Measurements from ENCODE around the gene B4GALNT4.

B4GALNT4 gene

GRCh38 chr11:396948-397548, 27.7 kb downstream of the B4GALNT4 start:
- no peak for TF ChIP-seq CTCF (IDR thresholded peaks at IDR 0.05)

GRCh38 chr11:398826-399225, 29.5 kb downstream of the B4GALNT4 start:
- no peak for TF ChIP-seq CTCF (IDR thresholded peaks at IDR 0.05)

DNA sequence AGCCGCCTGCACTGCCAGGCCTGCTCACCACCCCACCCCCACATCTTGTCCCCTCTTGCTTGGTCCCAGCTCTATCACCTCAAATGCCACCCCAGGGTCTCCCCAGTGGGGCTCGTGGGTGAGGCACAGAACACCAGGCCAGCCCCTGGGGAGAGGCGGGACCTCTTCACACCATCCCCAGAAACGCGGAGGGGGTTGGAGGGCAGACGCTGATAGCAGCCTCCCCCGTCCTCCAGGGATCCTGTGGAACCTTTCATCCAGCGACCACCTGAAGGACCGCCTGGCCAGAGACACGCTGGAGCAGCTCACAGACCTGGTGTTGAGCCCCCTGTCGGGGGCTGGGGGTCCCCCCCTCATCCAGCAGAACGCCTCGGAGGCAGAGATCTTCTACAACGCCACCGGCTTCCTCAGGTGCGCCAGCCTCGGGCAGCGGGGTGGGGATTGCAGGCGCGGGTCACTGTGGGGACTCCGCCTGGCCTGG, 30.5 kb downstream of the B4GALNT4 start:
- TF ChIP-seq CTCF (IDR thresholded peaks at IDR 0.05), result no peak

GRCh38 chr11:400241-400689, 31.0 kb downstream of the B4GALNT4 start:
- no peak for TF ChIP-seq CTCF (IDR thresholded peaks at IDR 0.05)

DNA sequence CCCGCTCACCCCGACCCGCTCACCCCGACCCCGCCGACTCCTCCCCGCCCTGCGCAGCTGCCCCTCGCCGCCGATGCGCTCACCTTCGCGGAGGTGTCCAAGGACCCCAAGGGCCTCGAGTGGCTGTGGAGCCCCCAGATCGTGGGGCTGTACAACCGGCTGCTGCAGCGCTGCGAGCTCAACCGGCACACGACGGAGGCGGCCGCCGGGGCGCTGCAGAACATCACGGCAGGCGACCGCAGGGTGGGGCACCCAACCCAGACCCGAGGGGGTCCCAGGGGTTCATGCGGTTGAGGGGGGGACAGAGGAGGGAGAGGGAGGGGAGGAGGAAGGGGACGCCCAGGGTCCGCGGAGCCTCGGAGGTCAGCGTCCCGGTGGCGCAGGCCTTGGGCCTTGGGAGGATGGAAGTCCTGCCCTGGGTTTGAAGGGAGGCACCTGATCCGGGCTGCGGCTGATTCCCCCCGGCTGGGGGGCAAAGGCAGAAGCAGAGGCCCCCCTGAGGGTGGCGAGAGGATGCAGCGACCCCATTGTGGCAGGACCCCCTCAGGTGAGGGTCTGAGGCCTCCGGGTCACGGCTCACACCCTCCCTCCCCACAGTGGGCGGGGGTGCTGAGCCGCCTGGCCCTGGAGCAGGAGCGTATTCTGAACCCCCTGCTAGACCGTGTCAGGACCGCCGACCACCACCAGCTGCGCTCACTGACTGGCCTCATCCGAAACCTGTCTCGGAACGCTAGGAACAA, 33.9 kb downstream of the B4GALNT4 start:
- no peak for TF ChIP-seq CTCF (IDR thresholded peaks at IDR 0.05)

- no peak for TF ChIP-seq CTCF (IDR thresholded peaks at IDR 0.05)
Observed at GRCh38 chr11:403761-404431, 34.6 kb downstream of the B4GALNT4 start.

DNA sequence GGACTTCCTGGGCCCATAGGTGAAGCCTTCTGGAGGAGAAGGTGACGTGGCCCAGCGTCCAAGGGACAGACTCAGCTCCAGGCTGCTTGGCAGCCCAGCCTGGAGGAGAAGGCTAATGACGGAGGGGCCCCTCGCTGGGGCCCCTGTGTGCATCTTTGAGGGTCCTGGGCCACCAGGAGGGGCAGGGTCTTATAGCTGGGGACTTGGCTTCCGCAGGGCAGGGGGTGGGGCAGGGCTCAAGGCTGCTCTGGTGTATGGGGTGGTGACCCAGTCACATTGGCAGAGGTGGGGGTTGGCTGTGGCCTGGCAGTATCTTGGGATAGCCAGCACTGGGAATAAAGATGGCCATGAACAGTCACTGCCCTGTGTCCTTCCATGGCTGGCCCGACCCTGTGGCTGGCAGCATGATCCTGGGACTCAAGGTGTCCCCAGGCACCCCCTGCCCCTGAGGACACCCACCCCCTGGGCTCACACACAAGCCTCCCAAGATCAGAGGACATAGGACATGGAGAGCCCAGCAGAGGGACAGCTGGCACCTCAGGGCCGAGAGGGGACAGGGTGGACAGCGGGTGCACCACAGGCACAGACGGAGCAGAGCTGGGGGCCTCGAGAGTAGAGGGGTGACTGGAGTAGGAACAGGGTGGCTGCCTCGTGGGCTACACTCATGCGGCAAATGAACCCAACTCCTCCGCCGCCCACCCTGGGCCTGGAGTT, 35.4 kb downstream of the B4GALNT4 start:
- TF ChIP-seq CTCF (IDR thresholded peaks at IDR 0.05), result no peak
